Renal pelvis (tissue), 4 donors: ENCODE measurements around the gene MCC. TPM values are rescaled to one million over a fixed set of nuclear protein-coding genes. Genes with fewer than 3 reads are reported as not detected.

ENCODE experiments used
- DNase-seq: peaks from one replicate; pipeline ENCODE4 v3.0.0-alpha.2; 2013
- polyA plus RNA-seq, 3 donors: library from polyadenylated mRNA; unstranded; fragments of 120-200 nt; gene quantifications; one replicate each; pipeline ENCODE4 v1.2.1, GENCODE V29; 2013; ENCODE audit not compliant: insufficient read length in 3 of 3

The MCC gene
- polyA plus RNA-seq, 3 donors = 28.1 to 30.1 (median 29.4) TPM

- DNase-seq = no peak
Observed at GRCh38 chr5:113204525-113205161, 283.6 kb downstream of the MCC start.

DNA sequence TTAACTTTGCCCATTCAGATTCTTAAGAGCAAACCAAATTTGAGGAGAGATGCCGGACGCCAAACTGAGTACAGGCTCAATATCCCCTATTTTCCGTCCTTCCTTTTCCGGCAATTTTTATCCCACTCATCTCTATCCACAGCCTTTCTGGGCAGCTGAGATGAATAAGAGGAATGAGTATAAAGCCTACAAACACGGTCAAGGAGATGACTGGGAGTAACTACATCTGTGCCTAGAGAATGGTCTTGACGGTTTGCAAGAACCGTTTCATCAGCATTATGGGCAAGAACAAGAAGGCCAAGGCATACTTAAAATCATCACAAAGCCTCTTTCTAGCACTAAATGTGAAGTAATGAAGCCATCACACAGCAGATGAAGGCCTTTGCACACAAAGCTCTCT lies 284.3 kb downstream of the MCC start:
- no peak for DNase-seq

- DNase-seq = no peak
Observed at GRCh38 chr5:113202746-113203716, 285.2 kb downstream of the MCC start.

GRCh38 chr5:113202287-113202686 lies 286.0 kb downstream of the MCC start:
- no peak for DNase-seq

- no peak for DNase-seq
Observed at GRCh38 chr5:113201715-113202114, 286.5 kb downstream of the MCC start.

- no peak for DNase-seq
Observed at GRCh38 chr5:113199122-113199905, 288.9 kb downstream of the MCC start.

DNA sequence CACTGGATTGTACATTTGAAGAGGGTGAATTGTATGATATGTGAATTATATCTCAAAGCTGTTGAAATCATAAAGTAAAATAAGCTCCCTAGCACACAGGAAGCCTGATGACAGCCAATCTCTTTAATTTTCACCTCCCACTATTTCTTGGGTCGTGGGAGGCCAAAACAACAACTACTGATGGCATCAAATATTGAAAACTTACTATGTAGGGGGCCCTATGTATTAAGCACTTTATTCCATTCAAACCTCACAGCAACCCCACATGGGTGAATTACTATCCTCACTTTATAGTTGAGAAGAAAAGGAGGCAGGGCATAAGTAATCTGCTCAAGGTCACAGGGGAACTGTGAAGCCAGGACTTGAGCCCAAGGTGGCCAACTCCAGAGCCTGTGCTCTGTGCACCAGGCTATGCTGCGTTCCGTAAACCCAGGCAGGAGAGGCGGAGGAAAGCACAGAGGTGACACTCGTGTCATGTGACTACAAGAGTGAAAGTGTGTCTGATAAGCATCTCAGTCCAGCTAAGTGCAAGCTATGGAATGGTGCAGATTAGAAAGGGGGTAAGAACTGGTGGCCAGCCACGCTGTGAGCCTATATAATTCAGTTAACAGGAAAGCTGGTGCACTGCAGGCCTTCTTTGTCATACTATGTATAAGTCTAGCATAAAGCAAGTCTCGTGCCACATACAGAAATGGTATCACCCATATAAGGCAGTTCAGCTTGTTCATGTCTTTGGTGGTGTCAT lies 290.6 kb downstream of the MCC start:
- DNase-seq = no peak

GRCh38 chr5:113195771-113196170 lies 292.5 kb downstream of the MCC start:
- DNase-seq = no peak

GRCh38 chr5:113195251-113195650 lies 293.0 kb downstream of the MCC start:
- no peak for DNase-seq

DNA sequence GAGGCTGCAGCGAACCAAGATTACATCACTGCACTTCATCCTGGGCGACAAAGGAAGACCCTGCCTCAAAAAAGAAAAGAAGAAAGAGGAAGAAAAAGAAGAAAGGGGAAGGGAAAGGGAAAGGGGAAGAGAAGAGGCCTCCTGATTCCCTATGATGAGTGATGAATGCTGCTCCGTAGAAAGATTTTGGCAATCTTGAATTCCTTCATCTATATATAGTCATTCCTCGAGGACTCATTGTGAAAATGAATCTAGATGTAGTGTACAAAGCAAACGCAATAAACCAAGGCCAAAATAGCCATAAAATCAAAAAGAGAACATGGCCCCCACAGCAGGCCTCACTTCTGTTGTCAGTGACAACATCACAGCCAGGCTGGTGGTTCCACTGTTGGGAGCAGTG lies 293.7 kb downstream of the MCC start:
- DNase-seq = no peak

GRCh38 chr5:113194125-113194524 lies 294.1 kb downstream of the MCC start:
- no peak for DNase-seq

DNA sequence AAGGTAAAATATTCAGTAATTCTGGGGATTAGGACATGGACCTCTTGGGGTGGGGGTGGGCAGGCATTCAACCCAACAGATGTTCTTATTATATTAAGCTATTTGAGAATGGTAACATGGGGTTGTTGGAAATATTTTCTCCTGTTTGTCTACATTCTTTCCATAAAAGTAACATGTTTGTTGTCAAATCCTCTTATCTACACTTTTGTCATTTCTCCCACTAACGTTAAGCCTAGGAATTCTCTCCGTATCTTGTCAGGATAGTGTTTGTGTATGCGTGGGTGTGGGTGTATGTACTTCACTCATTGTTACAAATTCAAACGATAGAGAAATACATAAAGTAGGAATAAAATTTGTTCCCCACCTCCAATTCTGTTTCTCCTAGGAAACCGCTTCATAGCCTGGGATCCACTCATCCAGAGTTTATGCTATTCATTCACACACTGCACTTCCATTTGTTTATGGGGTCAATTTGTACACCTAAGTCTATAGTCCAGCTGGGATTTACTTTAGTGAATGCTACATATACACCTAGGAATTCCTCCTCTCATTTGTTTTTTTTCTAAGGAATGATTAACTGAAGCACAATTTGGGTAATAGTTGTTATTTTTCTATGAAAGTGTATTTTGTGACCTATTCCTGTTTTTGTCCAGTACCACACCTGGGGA lies 294.8 kb downstream of the MCC start:
- DNase-seq = no peak

GRCh38 chr5:113192541-113192940 lies 295.7 kb downstream of the MCC start:
- no peak for DNase-seq

DNA sequence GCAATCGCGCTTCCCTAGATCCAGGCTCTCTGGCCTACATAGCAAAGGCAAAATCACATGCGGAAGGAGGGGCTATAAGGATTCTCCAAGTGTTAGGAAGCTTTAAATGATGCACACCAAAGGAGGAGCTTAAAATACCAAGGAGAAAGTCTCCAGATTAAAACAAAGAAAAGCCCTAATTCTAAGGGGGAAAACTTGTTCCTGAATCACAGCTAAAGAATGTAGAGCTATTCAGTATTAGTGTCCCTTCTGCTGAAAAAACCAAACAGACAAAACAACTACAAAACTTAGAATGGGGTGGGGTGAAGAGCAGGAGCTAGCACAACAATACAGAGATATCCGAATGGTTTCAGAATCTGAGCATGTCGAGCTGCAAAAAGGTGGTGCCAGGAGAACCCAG lies 297.9 kb downstream of the MCC start:
- no peak for DNase-seq

GRCh38 chr5:113189291-113189690 lies 299.0 kb downstream of the MCC start:
- no peak for DNase-seq

DNA sequence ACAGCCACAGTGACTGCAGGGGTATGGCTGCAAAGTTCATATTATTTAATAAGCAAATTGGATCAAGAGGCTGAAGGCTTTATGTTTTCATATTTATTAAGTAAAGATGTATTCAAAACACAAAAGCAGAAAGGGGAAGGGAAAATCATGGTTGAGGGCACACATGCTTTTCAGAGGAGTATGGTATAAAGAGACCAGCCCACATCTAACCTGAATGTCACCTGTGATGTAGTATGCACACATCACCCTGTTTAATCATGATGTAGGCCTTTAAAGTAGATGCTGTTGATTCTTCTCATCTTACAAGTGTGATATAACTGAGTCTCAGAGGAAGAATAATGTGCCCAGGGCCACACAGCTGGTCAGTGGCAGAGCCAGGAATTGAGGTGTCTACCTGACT lies 299.8 kb downstream of the MCC start:
- no peak for DNase-seq

GRCh38 chr5:113187906-113188305 lies 300.3 kb downstream of the MCC start:
- no peak for DNase-seq

- no peak for DNase-seq
Observed at GRCh38 chr5:113186061-113186460, 302.2 kb downstream of the MCC start.

DNA sequence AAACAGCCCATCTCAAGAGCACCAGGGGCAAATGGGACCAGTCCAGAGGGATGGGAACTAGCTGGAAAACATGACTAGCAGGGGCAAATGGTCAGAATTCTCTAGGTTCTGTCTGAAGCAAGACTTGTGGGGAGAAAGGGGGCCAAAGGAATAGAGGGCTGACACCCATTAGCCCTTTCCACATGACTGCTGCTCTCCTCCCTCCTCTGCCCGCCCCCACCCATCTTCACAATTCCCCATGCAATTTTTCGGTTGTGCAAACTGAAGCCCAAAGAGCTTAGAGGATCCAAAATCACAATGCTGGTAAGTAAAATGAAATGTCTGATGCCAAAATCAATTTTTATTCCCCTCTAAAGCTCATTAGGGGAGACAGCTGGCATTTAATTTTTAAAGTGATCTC lies 304.6 kb downstream of the MCC start:
- DNase-seq = no peak

- DNase-seq = no peak
Observed at GRCh38 chr5:113182658-113183344, 305.5 kb downstream of the MCC start.
